Kidney epithelial cell (primary cell): ENCODE measurements around the gene GIMAP5. TPM values are rescaled to one million over a fixed set of nuclear protein-coding genes. Genes with fewer than 3 reads are reported as not detected.

ENCODE experiments used
- DNase-seq: peaks from one replicate; pipeline ENCODE4 v3.0.0-alpha.2; 2010; ENCODE audit warnings: low read depth
- H3K27me3 ChIP-seq: 2 replicates; pipeline ENCODE4 v1.6.0; 2011; ENCODE audit warnings: low read length; ENCODE audit not compliant: control insufficient read depth, insufficient read depth
- H3K36me3 ChIP-seq: 2 replicates; pipeline ENCODE4 v1.5.1; 2011; ENCODE audit warnings: low read length; ENCODE audit not compliant: control insufficient read depth, insufficient read depth
- H3K4me3 ChIP-seq: 2 replicates; pipeline ENCODE4 v1.5.1; 2011; ENCODE audit warnings: low read depth, mild to moderate bottlenecking, control low read depth, low read length
- CTCF ChIP-seq: IDR thresholded peaks from 2 replicates; pipeline ENCODE4 v1.5.1; 2011; ENCODE audit warnings: mild to moderate bottlenecking, moderate library complexity, low read length, control low read depth, inconsistent platforms; ENCODE audit not compliant: insufficient read depth, poor library complexity, severe bottlenecking
- total RNA-seq: library from RNA; depleted of rRNA; stranded (reverse); fragments of >200 nt; gene quantifications from 2 replicates; pipeline ENCODE4 v1.2.3, GENCODE V29; 2015

Gene GIMAP5
- total RNA-seq, 1 donor from 2014 or later, result 0.17 TPM

- no peaks in the 10 kb centered on the region for H3K27me3 ChIP-seq
- H3K4me3 ChIP-seq, result no peak overlapping the region
- no peak for DNase-seq
- no peak for TF ChIP-seq CTCF
- no peaks in the 10 kb centered on the region for H3K36me3 ChIP-seq
Measured at GRCh38 chr7:150744041-150744656, 6.9 kb downstream of the GIMAP5 start.

- Histone ChIP-seq H3K27me3 (no peaks in the 10 kb centered on the region), H3K36me3 (no peaks in the 10 kb centered on the region), H3K4me3 (no peak overlapping the region)
- no peak for DNase-seq
- no peak for TF ChIP-seq CTCF
Measured at GRCh38 chr7:150745086-150745485, 7.9 kb downstream of the GIMAP5 start.

- DNase-seq, result no peak
- no peaks in the 10 kb centered on the region for H3K36me3 ChIP-seq
- H3K4me3 ChIP-seq, result no peak overlapping the region
- TF ChIP-seq CTCF, result no peak
- no peaks in the 10 kb centered on the region for H3K27me3 ChIP-seq
Measured at GRCh38 chr7:150745876-150746275, 8.7 kb downstream of the GIMAP5 start.

GRCh38 chr7:150746921-150747320 is 9.7 kb downstream of the GIMAP5 start:
- Histone ChIP-seq H3K27me3 (no peaks in the 10 kb centered on the region), H3K4me3 (no peak overlapping the region), H3K36me3 (no peaks in the 10 kb centered on the region)
- TF ChIP-seq CTCF, result no peak
- DNase-seq, result no peak

GRCh38 chr7:150748376-150748775 is 11.2 kb downstream of the GIMAP5 start:
- Histone ChIP-seq H3K27me3 (no peaks in the 10 kb centered on the region), H3K36me3 (no peaks in the 10 kb centered on the region), H3K4me3 (no peak overlapping the region)
- no peak for DNase-seq
- TF ChIP-seq CTCF, result no peak

- Histone ChIP-seq H3K36me3 (no peaks in the 10 kb centered on the region), H3K4me3 (no peak overlapping the region), H3K27me3 (no peaks in the 10 kb centered on the region)
- no peak for DNase-seq
- TF ChIP-seq CTCF, result no peak
Measured at GRCh38 chr7:150751702-150752101, 14.5 kb downstream of the GIMAP5 start.
